Upper lobe of right lung (tissue), 1 donor: ENCODE results near the gene LSM12. TPM values are rescaled to one million over a fixed set of nuclear protein-coding genes. Genes with fewer than 3 reads are reported as not detected.

Source experiments
- ATAC-seq: fragments of 200-7000 bp; cut with Tn5 transposase; one replicate; pipeline ENCODE4 v1.9.1; 2020; ENCODE audit warnings: mild to moderate bottlenecking, moderate library complexity
- DNase-seq: peaks from one replicate; pipeline ENCODE4 v3.0.0-alpha.2; 2020
- H3K27ac ChIP-seq: fragments of 200-600 bp; one replicate; pipeline ENCODE4 v1.8.0; 2022
- H3K27me3 ChIP-seq: fragments of 200-600 bp; one replicate; pipeline ENCODE4 v1.8.0; 2022; ENCODE audit warnings: mild to moderate bottlenecking
- H3K36me3 ChIP-seq: fragments of 200-600 bp; one replicate; pipeline ENCODE4 v1.8.0; 2022
- H3K4me1 ChIP-seq: fragments of 200-600 bp; one replicate; pipeline ENCODE4 v1.8.0; 2022
- H3K4me3 ChIP-seq: fragments of 200-600 bp; one replicate; pipeline ENCODE4 v1.8.0; 2022; ENCODE audit warnings: mild to moderate bottlenecking
- H3K9me3 ChIP-seq: fragments of 200-600 bp; one replicate; pipeline ENCODE4 v1.8.0; 2022
- CTCF ChIP-seq: fragments of 200-600 bp; IDR thresholded peaks from one replicate; pipeline ENCODE4 v1.8.0; 2022; ENCODE audit warnings: antibody characterized with exemption
- intact Hi-C: fragments of 100-400 bp; cut with DNase I; formaldehyde crosslinking; loops from one replicate; pipeline ENCODE4 v1.11.0; 2022
- long read RNA-seq: library from polyadenylated mRNA; unstranded; transcript quantifications from one replicate; pipeline ENCODE4 v2.0.0, GENCODE V29; 2021
- total RNA-seq: library from RNA; stranded (reverse); fragmentation: NEBNext Ultra II Directional; extraction: Animal tissue kit (Norgen Biotek cat#: 25700); gene quantifications from one replicate; pipeline ENCODE4 v1.2.1, GENCODE V29; 2021
- donor health status: DM: no; HTN: yes; CAD: no; lungs with severe emphysema.

The LSM12 gene
- total RNA-seq: 39.8 TPM
- long read RNA-seq, transcript LSM12-201 (5 exons, 2,308 nt): major isoform, 33 of 38 reads
- long read RNA-seq, partial matches to known transcripts: 1 of 38 reads
- long read RNA-seq, other reads (novel, unspliced or antisense): 4 of 38 reads

GRCh38 chr17:44066204-44066930 is at the start of gene LSM12:
Gene LSM12, minus strand, starts transcription at chr17:44066671. Its CDS starts 84 bp downstream, at chr17:44066587.
- Histone ChIP-seq H3K4me3 (peak within 1 kb of the TSS; percentile 67), H3K27me3 (no peaks in the 10 kb centered on the region), H3K9me3 (no peaks in the 10 kb centered on the region), H3K4me1 (peaks cover 25% of the 10 kb centered on the region), H3K36me3 (peaks cover 28% of the 10 kb centered on the region), H3K27ac (peak within 1 kb of the TSS; percentile 89)
- ATAC-seq: peak; percentile 89
- no peak for TF ChIP-seq CTCF
- DNase-seq: peak; percentile 97
- intact Hi-C loops: no loop called here

GRCh38 chr17:44115585-44116415 is 49.3 kb upstream of the LSM12 start:
- H3K36me3 ChIP-seq: peaks cover 30% of the 10 kb centered on the region
- H3K9me3 ChIP-seq: no peaks in the 10 kb centered on the region
- DNase-seq: no peak
- no peak for ATAC-seq
- H3K27me3 ChIP-seq: no peaks in the 10 kb centered on the region
- no peak overlapping the region for H3K4me3 ChIP-seq
- no peak overlapping the region for H3K27ac ChIP-seq
- intact Hi-C loops: no loop called here
- TF ChIP-seq CTCF: peak; percentile 67
- H3K4me1 ChIP-seq: peaks cover 30% of the 10 kb centered on the region

GRCh38 chr17:44113868-44114840 is 47.7 kb upstream of the LSM12 start:
- no peak for DNase-seq
- no peak for ATAC-seq
- no peaks in the 10 kb centered on the region for H3K27me3 ChIP-seq
- H3K36me3 ChIP-seq: peaks cover 30% of the 10 kb centered on the region
- no peak overlapping the region for H3K4me3 ChIP-seq
- peaks cover 40% of the 10 kb centered on the region for H3K4me1 ChIP-seq
- no peaks in the 10 kb centered on the region for H3K9me3 ChIP-seq
- TF ChIP-seq CTCF: no peak
- intact Hi-C loops: no loop called here
- no peak overlapping the region for H3K27ac ChIP-seq

- intact Hi-C loops: no loop called here
- peaks cover 30% of the 10 kb centered on the region for H3K36me3 ChIP-seq
- no peaks in the 10 kb centered on the region for H3K27me3 ChIP-seq
- no peak overlapping the region for H3K27ac ChIP-seq
- H3K9me3 ChIP-seq: no peaks in the 10 kb centered on the region
- no peak overlapping the region for H3K4me3 ChIP-seq
- H3K4me1 ChIP-seq: peaks cover 41% of the 10 kb centered on the region
- ATAC-seq: no peak
- TF ChIP-seq CTCF: no peak
- DNase-seq: no peak
These were observed 46.9 kb upstream of the LSM12 start for GRCh38 chr17:44113382-44113781.
